ENCODE data around the gene AOX1.

DNA sequence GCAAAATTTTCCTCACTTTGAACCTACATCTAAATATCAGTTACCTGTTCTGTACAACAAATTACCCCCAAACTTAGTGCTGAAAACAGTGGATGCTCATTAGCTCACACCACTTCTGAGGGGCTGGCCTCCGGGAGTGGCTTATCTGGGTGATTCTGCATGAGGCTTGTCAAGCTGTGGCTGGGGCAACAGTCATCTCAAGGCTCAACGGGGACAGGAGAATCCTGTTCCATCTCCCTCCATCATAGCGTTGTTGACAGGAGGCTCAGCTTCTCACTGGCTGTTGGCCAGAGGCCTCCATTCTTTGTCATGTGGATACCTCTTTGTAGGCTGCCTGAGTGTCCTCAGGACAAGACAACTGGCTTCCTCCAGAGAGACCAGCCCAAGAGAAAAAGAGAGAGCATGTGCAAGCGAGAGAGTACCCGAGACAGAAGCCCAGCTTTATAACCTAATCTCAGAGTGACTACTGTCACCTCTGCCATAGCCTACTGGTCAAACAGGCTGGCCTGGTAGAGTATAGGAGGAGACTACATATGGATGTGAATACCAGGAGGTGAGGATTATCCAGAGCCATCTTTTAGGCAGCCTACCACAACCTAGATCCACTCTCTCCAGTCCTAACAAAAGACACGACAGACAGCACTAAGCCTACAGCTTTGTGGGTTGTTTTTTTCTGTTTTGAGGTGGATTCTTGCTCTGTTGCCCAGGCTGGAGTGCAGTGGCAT is 79.1 kb downstream of the AOX1 start:
- TF ChIP-seq RAD21 (IDR thresholded peaks at IDR 0.05) (no peak), ZBTB33 (IDR thresholded peaks at IDR 0.05) (no peak), TAF1 (conservative IDR thresholded peaks at IDR 0.05) (no peak), YY1 (IDR thresholded peaks at IDR 0.05) (no peak), GABPA (IDR thresholded peaks at IDR 0.05 in 1 of 2, conservative IDR thresholded peaks at IDR 0.05 in 1 of 2) (no peak), ATF3 (IDR thresholded peaks at IDR 0.05) (no peak), JUND (IDR thresholded peaks at IDR 0.05) (no peak), SP1 (IDR thresholded peaks at IDR 0.05) (no peak), FOXA1 (IDR thresholded peaks at IDR 0.05) (no peak), RXRA (IDR thresholded peaks at IDR 0.05) (no peak), HNF4A (conservative IDR thresholded peaks at IDR 0.05) (no peak)
- TF ChIP-seq, protein P1, sequence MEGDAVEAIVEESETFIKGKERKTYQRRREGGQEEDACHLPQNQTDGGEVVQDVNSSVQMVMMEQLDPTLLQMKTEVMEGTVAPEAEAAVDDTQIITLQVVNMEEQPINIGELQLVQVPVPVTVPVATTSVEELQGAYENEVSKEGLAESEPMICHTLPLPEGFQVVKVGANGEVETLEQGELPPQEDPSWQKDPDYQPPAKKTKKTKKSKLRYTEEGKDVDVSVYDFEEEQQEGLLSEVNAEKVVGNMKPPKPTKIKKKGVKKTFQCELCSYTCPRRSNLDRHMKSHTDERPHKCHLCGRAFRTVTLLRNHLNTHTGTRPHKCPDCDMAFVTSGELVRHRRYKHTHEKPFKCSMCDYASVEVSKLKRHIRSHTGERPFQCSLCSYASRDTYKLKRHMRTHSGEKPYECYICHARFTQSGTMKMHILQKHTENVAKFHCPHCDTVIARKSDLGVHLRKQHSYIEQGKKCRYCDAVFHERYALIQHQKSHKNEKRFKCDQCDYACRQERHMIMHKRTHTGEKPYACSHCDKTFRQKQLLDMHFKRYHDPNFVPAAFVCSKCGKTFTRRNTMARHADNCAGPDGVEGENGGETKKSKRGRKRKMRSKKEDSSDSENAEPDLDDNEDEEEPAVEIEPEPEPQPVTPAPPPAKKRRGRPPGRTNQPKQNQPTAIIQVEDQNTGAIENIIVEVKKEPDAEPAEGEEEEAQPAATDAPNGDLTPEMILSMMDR (IDR thresholded peaks at IDR 0.05; ENCODE audit: low read depth, low read length, missing input control), result no peak
- TF ChIP-seq, protein P2, sequence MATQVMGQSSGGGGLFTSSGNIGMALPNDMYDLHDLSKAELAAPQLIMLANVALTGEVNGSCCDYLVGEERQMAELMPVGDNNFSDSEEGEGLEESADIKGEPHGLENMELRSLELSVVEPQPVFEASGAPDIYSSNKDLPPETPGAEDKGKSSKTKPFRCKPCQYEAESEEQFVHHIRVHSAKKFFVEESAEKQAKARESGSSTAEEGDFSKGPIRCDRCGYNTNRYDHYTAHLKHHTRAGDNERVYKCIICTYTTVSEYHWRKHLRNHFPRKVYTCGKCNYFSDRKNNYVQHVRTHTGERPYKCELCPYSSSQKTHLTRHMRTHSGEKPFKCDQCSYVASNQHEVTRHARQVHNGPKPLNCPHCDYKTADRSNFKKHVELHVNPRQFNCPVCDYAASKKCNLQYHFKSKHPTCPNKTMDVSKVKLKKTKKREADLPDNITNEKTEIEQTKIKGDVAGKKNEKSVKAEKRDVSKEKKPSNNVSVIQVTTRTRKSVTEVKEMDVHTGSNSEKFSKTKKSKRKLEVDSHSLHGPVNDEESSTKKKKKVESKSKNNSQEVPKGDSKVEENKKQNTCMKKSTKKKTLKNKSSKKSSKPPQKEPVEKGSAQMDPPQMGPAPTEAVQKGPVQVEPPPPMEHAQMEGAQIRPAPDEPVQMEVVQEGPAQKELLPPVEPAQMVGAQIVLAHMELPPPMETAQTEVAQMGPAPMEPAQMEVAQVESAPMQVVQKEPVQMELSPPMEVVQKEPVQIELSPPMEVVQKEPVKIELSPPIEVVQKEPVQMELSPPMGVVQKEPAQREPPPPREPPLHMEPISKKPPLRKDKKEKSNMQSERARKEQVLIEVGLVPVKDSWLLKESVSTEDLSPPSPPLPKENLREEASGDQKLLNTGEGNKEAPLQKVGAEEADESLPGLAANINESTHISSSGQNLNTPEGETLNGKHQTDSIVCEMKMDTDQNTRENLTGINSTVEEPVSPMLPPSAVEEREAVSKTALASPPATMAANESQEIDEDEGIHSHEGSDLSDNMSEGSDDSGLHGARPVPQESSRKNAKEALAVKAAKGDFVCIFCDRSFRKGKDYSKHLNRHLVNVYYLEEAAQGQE (IDR thresholded peaks at IDR 0.05), result no peak
- TF ChIP-seq, protein P3, sequence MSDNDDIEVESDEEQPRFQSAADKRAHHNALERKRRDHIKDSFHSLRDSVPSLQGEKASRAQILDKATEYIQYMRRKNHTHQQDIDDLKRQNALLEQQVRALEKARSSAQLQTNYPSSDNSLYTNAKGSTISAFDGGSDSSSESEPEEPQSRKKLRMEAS (IDR thresholded peaks at IDR 0.05), result no peak

Measured in liver (tissue), 3 donors.